HL-60 (cell line): ENCODE data around the gene RGS6.

Experiments
- DNase-seq, 2 experiments: peaks; one replicate each; pipeline ENCODE4 v3.0.0-alpha.2; 2010 to 2020; ENCODE audit warnings: low read depth in 1 of 2, low spot score in 1 of 2
- H3K27ac ChIP-seq: fragments of 250-450 bp; sonication (Bioruptor Pico); replicated peaks from 2 replicates; pipeline ENCODE4 v1.5.1; 2020; ENCODE audit warnings: mild to moderate bottlenecking, moderate library complexity
- H3K27me3 ChIP-seq: fragments of 250-450 bp; sonication (Bioruptor Pico); 2 replicates; pipeline ENCODE4 v1.5.1; 2021; ENCODE audit warnings: mild to moderate bottlenecking, moderate library complexity; ENCODE audit not compliant: insufficient read depth, poor library complexity, severe bottlenecking
- H3K4me3 ChIP-seq: replicated peaks from 2 replicates; pipeline ENCODE4 v1.5.1; 2011; ENCODE audit warnings: mild to moderate bottlenecking, control low read depth, low read length; ENCODE audit not compliant: insufficient read depth
- CTCF ChIP-seq: IDR thresholded peaks from one replicate; pipeline ENCODE4 v1.5.1; 2011; ENCODE audit warnings: low read length, control low read depth, inconsistent platforms; ENCODE audit not compliant: insufficient read depth
- GABPA ChIP-seq: IDR thresholded peaks from 2 replicates; pipeline ENCODE4 v1.6.1; 2012; ENCODE audit warnings: low read depth
- POLR2AphosphoS5 ChIP-seq: IDR thresholded peaks from 2 replicates; pipeline ENCODE4 v1.6.1; 2012; ENCODE audit warnings: low read depth
- REST ChIP-seq: IDR thresholded peaks from 2 replicates; pipeline ENCODE4 v1.6.1; 2012; ENCODE audit warnings: low read depth; ENCODE audit not compliant: insufficient replicate concordance
- SPI1 ChIP-seq: IDR thresholded peaks from 2 replicates; pipeline ENCODE4 v1.6.1; 2012; ENCODE audit warnings: low read depth, mild to moderate bottlenecking, borderline replicate concordance

The RGS6 gene

GRCh38 chr14:72024043-72024407, 91.8 kb downstream of the RGS6 start:
- no peaks in the 10 kb centered on the region for H3K27me3 ChIP-seq
- TF ChIP-seq REST (no peak), CTCF (peak; percentile 27), SPI1 (no peak), GABPA (no peak), POLR2AphosphoS5 (no peak)
- no peak overlapping the region for H3K4me3 ChIP-seq
- peak; percentile 1 to 4 for DNase-seq
- H3K27ac ChIP-seq = no peak overlapping the region

GRCh38 chr14:72024504-72024903, 92.3 kb downstream of the RGS6 start:
- no peak for DNase-seq
- no peak overlapping the region for H3K4me3 ChIP-seq
- no peak overlapping the region for H3K27ac ChIP-seq
- no peak for TF ChIP-seq SPI1
- TF ChIP-seq POLR2AphosphoS5 = no peak
- no peak for TF ChIP-seq GABPA
- TF ChIP-seq CTCF = no peak
- TF ChIP-seq REST = no peak
- H3K27me3 ChIP-seq = no peaks in the 10 kb centered on the region

GRCh38 chr14:72026536-72026935, 94.3 kb downstream of the RGS6 start:
- H3K4me3 ChIP-seq = no peak overlapping the region
- no peak overlapping the region for H3K27ac ChIP-seq
- TF ChIP-seq SPI1 (no peak), POLR2AphosphoS5 (no peak), GABPA (no peak), REST (no peak), CTCF (no peak)
- no peak for DNase-seq
- no peaks in the 10 kb centered on the region for H3K27me3 ChIP-seq
